GM06990 (cell line): ENCODE measurements around the gene CYP2S1.

Experiments
- DNase-seq: peaks from one replicate; pipeline ENCODE4 v3.0.0-alpha.2; 2011; ENCODE audit not compliant: insufficient read length; ENCODE audit errors: extremely low read depth
- H3K27me3 ChIP-seq: replicated peaks from 2 replicates; pipeline ENCODE4 v1.6.0; 2011; ENCODE audit warnings: low read length; ENCODE audit not compliant: control insufficient read depth, insufficient read depth
- H3K36me3 ChIP-seq: 2 replicates; pipeline ENCODE4 v1.5.1; 2011; ENCODE audit warnings: low read length; ENCODE audit not compliant: control insufficient read depth, insufficient read depth
- H3K4me3 ChIP-seq: replicated peaks from 2 replicates; pipeline ENCODE4 v1.5.1; 2011; ENCODE audit warnings: low read depth, mild to moderate bottlenecking, control low read depth, low read length
- CTCF ChIP-seq: IDR thresholded peaks from 2 replicates; pipeline ENCODE4 v1.5.1; 2011; ENCODE audit warnings: low read length, control low read depth, mild to moderate bottlenecking, inconsistent platforms; ENCODE audit not compliant: insufficient read depth, poor library complexity, severe bottlenecking

Gene CYP2S1

DNA sequence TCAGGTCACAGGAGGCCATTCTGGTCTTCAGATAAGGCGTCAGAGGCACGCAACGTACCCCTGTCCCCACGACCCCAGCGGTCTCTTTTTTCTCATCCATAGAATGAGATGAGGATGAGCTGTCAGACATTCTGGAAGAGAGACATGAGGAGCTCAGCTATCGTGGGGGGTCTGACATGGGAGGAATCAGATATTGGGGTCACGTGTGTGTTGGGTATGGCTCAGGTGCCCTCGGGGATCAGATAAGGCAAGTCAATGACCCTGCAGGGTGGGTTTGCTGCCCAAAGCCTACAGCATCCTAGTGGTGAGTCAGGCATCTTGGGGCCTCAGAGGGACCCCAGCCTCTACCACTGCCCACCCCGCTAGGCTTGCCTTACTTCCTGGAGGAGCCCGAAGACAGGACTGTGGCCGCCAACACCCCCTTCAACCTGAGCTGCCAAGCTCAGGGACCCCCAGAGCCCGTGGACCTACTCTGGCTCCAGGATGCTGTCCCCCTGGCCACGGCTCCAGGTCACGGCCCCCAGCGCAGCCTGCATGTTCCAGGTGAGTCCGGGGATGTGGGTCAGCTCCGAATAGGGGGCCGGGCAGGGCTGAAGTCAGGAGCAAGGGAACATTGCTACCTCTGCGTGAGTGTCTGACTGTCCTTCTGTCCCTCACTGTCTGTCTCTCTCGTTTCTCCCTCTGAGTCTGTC lies 28.6 kb downstream of the CYP2S1 start:
- no peak overlapping the region for H3K4me3 ChIP-seq
- no peak for DNase-seq
- no peaks in the 10 kb centered on the region for H3K36me3 ChIP-seq
- peaks cover 6% of the 10 kb centered on the region for H3K27me3 ChIP-seq
- TF ChIP-seq CTCF = no peak

DNA sequence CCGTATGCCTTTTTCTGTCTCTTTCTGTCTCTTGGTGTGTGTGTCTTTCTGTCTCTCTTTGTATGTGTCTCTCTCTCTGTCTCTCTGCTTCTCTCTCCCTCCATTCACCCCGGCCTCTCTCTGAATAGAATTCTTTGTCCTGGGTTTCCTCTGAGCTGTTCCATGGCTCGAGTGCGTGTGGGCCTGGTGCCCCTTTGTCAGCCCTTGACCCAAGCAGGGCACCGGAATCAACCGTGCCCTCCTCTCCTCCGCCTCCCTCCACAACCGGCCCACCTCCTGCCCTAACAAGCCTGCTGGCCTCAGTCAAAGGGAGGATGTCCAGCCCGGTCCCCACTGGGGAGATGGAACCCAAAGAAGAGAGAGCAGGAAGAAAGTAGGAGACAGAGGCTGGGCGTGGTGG lies 29.2 kb downstream of the CYP2S1 start:
- DNase-seq = no peak
- peaks cover 5% of the 10 kb centered on the region; the same call in 1 of the 2 replicates for H3K27me3 ChIP-seq
- no peaks in the 10 kb centered on the region for H3K36me3 ChIP-seq
- TF ChIP-seq CTCF = no peak
- no peak overlapping the region for H3K4me3 ChIP-seq

- no peak for TF ChIP-seq CTCF
- H3K4me3 ChIP-seq = no peak overlapping the region
- no peak for DNase-seq
- H3K27me3 ChIP-seq = peaks cover 5% of the 10 kb centered on the region; the same call in 1 of the 2 replicates
- H3K36me3 ChIP-seq = no peaks in the 10 kb centered on the region
These were observed 30.6 kb downstream of the CYP2S1 start for GRCh38 chr19:41223431-41224234.

DNA sequence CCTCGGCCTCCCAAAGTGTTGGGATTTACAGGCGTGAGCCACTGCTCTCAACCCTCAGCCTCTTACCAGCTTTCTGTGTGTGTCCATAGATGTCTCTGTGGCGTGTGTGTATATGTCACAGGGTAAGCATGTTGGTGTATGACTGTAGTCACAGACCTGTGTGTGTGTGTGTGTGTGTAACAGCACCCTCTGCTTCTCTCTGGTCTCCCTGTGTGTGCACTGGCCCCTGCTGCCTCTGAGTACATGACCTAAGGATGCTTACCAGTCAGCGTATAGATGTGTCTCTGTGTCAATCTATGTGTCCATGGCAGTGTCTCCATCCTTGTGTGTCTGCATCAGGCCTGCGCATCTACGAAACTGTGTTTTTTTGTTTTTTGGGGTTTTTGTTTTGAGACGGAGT lies 31.6 kb downstream of the CYP2S1 start:
- Histone ChIP-seq H3K4me3 (no peak overlapping the region), H3K36me3 (no peaks in the 10 kb centered on the region), H3K27me3 (peaks cover 5% of the 10 kb centered on the region; the same call in 1 of the 2 replicates)
- no peak for DNase-seq
- TF ChIP-seq CTCF = no peak

GRCh38 chr19:41225238-41226052 lies 32.4 kb downstream of the CYP2S1 start:
- no peak for TF ChIP-seq CTCF
- H3K27me3 ChIP-seq = peaks cover 5% of the 10 kb centered on the region; the same call in 1 of the 2 replicates
- DNase-seq = no peak
- H3K4me3 ChIP-seq = no peak overlapping the region
- H3K36me3 ChIP-seq = no peaks in the 10 kb centered on the region
